ENCODE results near the gene RBM46.

Gene RBM46, protein sequence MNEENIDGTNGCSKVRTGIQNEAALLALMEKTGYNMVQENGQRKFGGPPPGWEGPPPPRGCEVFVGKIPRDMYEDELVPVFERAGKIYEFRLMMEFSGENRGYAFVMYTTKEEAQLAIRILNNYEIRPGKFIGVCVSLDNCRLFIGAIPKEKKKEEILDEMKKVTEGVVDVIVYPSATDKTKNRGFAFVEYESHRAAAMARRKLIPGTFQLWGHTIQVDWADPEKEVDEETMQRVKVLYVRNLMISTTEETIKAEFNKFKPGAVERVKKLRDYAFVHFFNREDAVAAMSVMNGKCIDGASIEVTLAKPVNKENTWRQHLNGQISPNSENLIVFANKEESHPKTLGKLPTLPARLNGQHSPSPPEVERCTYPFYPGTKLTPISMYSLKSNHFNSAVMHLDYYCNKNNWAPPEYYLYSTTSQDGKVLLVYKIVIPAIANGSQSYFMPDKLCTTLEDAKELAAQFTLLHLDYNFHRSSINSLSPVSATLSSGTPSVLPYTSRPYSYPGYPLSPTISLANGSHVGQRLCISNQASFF

DNA sequence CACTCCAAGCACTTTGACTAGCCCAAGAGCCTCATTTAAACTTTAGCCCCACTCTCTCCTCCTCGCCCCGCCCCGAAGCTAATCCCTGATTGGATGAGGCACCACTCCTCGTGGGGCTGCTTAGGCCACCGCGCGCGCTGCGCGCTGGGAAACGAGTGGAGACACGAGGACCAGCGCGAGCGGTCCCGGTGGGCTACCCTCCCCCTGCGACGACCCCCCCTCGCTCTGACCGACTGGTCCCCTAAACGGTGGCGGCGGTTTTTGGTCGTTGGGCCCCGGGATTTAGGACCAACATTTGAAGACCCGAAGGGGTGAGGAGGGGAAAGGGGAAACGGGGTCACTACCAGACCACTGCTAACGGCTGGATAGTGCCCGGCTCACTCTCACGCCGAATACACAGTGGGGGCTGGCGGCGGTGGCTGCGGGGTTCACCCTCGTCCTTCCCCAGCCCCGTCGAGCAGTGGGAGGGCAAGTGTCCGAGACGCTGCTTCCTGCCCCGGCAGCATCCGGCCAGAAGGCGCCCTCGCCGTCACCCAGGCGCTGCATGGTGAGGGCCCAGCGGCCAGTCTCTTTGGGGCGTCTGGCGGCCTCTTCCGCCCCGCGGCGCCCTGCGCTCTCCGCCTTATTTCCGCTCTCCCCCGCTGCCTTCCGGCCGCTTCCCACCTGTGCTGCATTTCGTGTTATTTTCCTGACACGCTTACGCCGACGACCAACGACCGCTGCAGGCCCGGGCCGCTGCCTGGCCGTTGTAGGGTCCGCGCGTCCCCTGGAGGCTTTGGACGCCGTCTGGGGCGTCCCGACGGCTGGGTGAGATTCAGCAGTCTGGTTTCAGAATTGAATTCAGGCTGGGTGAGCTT, at the start of gene RBM46:
TSS of gene RBM46 (plus strand) at position 147 of the 857 bp plus-strand sequence. CDS start 15,481 bp downstream, outside the sequence.
- no peak for DNase-seq

GRCh38 chr4:154731756-154732155, 49.3 kb upstream of the RBM46 start:
- no peak for DNase-seq

DNA sequence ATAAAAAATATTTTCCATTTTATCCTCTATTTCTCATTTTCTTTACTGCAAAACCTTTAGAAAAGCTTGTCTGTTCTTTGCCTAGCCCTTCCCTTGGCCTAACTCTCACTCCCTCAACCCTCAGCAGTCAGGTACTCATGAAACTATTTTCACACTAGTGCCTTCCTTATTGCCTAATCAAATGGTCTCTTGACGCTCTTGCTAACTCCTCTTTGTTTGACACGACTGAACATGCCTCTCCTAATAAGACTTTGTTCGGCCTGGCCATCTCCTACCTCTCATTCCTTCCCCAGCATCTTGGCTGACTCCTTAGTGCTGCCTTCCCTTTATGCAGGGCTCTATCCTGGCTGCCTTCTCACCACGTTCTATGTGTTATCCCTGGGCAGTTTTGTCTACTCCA, 48.4 kb upstream of the RBM46 start:
- DNase-seq = no peak

DNA sequence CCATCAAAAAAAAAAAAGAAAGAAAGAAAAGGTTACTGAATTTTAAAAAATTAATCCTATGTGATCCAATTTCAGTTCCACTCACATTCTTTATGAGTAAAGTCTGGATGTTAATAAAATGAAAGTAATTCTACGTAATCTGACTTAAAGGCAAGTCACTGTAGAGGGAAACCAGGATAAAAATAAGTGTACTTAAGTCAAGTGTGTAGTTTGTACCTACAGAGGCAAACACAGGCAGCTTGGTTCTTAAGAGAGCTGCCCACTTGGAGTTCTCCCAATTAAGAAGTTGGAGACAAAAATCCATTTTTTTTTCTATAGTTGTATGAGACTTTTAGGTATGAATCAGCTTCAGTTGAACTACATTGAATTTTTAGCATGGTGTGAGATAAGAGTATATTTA, 44.3 kb upstream of the RBM46 start:
- no peak for DNase-seq

DNA sequence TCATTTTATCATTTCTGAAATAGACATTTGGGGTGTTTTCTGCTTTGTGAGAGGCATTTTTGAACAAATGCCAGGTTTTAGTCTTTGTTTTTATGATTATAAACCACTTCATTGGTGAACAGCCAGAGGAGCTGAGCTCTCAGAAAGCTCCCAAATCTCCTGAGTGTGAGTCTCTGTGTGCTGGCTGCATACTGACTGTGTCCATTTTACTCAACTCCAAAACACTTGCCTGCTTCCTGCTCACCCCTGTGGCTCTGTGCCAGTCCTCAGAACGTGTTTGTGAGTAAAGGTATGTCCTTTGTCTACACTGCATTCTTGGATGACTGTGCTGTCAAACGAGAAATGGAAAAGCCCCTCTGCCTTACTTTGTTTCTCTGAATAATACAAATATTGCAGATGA, 42.6 kb upstream of the RBM46 start:
- no peak for DNase-seq

- no peak for DNase-seq
These were observed 42.0 kb upstream of the RBM46 start for GRCh38 chr4:154739111-154739510.

- DNase-seq = no peak
These were observed 40.6 kb upstream of the RBM46 start for GRCh38 chr4:154740462-154740861.

- no peak for DNase-seq
These were observed 39.9 kb upstream of the RBM46 start for GRCh38 chr4:154741131-154741665.

DNA sequence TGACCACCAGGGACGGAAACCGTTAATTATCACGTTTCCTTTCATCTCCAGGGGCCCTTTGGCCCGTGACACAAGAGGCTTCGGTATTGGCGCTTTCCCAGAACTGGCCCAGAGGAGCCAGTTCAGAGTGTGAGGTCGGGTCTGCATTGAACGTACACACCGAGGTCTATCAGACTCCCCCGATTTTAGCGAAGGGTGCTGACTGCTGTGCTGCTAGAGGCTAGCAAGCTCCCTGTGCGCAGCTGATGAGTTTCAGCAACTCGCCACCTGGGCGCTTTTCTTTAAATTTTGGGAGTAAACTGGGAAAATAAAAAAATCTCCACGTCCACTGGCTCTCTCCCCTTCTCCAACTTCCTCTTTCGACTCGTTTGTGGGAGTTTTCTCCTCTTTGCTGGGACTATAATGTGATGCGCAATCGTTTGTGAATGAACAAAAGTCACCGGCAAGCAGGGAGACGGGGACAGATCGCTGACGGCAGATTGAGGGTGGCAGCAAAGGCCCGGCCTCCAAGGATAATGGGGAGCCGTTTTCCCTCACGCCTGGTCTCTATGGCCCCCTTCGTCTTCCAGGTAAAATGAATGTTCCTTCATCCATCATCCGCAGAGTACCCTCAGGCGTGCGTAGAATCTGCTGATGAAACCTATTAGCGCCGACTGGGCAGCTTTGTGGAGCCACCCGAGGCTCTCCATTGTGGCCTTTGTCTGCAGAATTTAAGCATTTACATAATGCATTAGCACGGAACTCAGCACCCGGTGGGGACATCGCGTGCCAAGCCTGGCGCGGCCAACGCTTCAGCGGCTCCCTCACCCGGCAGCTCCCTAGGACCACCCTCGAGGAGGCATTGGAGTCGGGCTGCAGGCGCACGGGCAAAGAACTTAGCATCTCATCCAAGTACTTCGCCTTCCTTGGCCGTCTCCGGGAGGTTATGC, 38.9 kb upstream of the RBM46 start:
- peak; percentile 3 for DNase-seq

GRCh38 chr4:154743683-154744340, 37.3 kb upstream of the RBM46 start, which contains the start of gene LRAT:
TSS of gene LRAT (plus strand) at chr4:154744000. CDS start at chr4:154744327, 327 bp downstream.
- peak; percentile 53 for DNase-seq

DNA sequence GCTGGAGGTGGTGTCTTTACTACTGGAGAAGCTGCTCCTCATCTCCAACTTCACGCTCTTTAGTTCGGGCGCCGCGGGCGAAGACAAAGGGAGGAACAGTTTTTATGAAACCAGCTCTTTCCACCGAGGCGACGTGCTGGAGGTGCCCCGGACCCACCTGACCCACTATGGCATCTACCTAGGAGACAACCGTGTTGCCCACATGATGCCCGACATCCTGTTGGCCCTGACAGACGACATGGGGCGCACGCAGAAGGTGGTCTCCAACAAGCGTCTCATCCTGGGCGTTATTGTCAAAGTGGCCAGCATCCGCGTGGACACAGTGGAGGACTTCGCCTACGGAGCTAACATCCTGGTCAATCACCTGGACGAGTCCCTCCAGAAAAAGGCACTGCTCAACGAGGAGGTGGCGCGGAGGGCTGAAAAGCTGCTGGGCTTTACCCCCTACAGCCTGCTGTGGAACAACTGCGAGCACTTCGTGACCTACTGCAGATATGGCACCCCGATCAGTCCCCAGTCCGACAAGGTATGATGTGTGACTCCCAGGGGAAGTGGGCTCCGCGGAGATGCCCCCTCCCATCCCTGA, 36.6 kb upstream of the RBM46 start:
- DNase-seq = no peak

DNA sequence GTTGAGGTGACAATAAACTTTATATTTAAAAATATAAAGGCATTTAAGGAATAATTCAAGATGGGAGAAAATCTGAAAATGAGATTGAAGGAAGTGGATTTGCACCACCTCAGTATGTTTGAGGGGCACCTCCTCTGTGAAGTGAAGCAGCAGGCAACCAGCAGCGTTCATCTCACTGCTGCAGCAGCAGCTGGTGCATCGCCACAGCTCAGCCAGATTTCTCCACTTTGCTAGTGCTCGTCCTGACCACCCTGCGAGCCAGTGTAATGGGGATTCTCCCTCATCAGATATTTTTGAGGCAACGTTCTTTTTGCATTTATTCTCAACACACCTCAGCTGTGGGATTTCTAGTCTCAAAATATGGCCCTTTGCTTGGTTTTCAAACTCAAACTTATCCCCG, 23.4 kb upstream of the RBM46 start:
- no peak for DNase-seq

- DNase-seq = no peak
These were observed 20.2 kb upstream of the RBM46 start for GRCh38 chr4:154760895-154761294.

- no peak for DNase-seq
These were observed 2.8 kb upstream of the RBM46 start for GRCh38 chr4:154778264-154778663.

- peak; percentile 5 for DNase-seq
These were observed 1.6 kb upstream of the RBM46 start for GRCh38 chr4:154779362-154779947.

DNA sequence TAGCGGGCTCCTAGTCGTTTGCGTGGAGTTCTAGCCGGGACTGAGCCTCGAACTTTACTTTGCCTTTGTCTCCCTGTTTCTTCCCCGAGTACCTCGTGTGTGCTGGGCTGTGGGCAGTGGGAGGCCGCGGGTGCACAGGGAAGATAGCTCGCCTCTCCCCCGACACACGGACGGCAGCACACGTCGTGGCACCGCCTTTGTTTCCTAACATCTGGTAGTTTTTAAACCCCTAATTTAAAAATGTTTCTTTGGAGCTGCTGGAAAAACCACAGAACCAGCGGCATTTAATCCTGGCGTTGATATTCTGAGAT, 866 bp downstream of the RBM46 start:
- no peak for DNase-seq

DNA sequence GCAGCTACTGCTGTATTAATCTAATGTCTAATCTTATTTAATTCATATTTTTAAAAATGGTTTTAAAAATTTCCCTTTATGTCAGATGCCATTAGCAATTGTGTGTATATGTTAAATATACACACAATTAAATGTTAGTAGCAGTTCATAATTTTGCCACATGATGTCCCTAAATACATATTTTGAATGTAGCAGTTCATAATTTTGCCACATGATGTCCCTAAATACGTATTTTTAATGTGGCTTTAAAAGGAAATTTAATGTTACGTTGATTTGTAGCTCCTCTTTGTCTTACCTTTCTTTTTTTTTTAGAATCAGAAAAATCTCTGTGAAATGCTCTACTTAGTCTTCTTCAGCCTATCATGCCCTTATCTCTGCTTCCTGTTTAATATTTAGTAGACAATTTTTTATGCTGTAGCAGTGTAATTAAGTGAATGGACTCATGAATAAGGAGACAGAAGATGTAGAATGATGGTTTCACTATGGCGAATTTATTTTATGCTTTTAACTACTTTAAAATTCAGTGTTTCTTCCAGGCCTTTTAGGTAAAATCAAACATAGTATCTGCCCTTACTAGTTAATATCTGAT, 26.1 kb downstream of the RBM46 start:
- peak; percentile 29 for DNase-seq

DNA sequence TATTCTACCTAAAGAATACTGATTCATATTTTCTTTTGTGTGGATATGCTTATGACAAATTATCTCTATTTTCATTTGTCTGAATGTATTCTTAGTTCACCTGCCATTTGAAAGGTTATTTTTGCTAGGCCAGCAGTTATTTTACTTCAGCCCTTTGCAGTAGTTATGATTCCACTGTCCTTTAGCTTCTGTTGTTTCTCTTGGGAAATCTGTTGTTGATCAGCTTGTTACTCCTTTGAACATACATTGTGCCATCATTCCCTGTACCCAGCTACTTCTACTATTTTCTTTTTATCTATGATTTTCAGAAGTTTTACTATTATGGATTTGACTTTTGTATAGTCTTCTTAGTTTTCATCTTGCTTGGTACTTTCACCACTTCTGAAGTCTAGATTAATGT, 37.2 kb downstream of the RBM46 start:
- DNase-seq = no peak

DNA sequence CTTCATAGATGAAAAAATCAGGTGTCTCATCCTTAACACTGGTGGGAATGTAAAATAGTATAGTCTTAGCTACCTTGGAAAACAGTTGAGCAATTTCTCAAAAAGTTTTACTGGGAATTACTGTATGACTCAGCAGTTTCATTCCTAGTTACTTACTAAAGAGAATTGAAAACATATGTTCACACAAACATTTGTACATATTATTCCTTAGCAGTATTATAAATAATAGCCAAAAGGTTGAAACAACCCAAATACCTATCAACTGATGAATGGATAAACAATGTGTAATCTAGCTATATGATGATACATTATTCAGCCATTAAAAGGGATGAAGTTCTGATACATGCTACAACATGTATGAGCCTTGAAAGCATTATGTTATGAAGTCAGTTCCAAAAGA, 41.7 kb downstream of the RBM46 start:
- DNase-seq = no peak

- DNase-seq = no peak
These were observed 55.0 kb downstream of the RBM46 start for GRCh38 chr4:154836030-154836429.

GRCh38 chr4:154836513-154836912, 55.4 kb downstream of the RBM46 start:
- DNase-seq = no peak

All from NCI-H69 (cell line).